Neural cell (in vitro differentiated cells): ENCODE results near the gene UBE2E3. TPM values are rescaled to one million over a fixed set of nuclear protein-coding genes. Genes with fewer than 3 reads are reported as not detected.

ENCODE experiments used
- H2AFZ ChIP-seq: fragments of 200-600, 300-800 bp; sonication (generic), shearing (Covaris generic); 2 replicates; pipeline ENCODE4 v1.6.0; 2014; ENCODE audit warnings: low read depth, mild to moderate bottlenecking, antibody characterized with exemption, low read length, moderate library complexity
- H3F3A ChIP-seq: fragments of 200-600 bp; shearing (Covaris generic); 2 replicates; pipeline ENCODE4 v1.6.1; 2016; ENCODE audit warnings: mild to moderate bottlenecking, moderate library complexity, mixed read lengths, antibody characterized with exemption, low read length; ENCODE audit not compliant: insufficient read depth, poor library complexity, severe bottlenecking
- H3K27ac ChIP-seq: fragments of 200-600, 300-800 bp; sonication (generic), shearing (Covaris generic); 2 replicates; pipeline ENCODE4 v1.5.1; 2014; ENCODE audit warnings: mild to moderate bottlenecking, low read length, moderate library complexity
- H3K27me3 ChIP-seq: fragments of 300-800, 200-600 bp; sonication (generic), shearing (Covaris generic); 2 replicates; pipeline ENCODE4 v1.6.0; 2014; ENCODE audit warnings: mild to moderate bottlenecking, low read depth, low read length, moderate library complexity; ENCODE audit not compliant: insufficient read depth
- H3K36me3 ChIP-seq: fragments of 300-800, 200-600 bp; sonication (generic), shearing (Covaris generic); 2 replicates; pipeline ENCODE4 v1.5.1; 2014; ENCODE audit warnings: mild to moderate bottlenecking, antibody characterized with exemption, low read length, moderate library complexity; ENCODE audit not compliant: insufficient read depth
- H3K4me2 ChIP-seq: fragments of 300-800, 200-600 bp; sonication (generic), shearing (Covaris generic); 2 replicates; pipeline ENCODE4 v1.6.0; 2014; ENCODE audit warnings: mild to moderate bottlenecking, low read length
- H3K4me3 ChIP-seq: fragments of 300-800, 200-600 bp; sonication (generic), shearing (Covaris generic); 2 replicates; pipeline ENCODE4 v1.5.1; 2014; ENCODE audit warnings: mild to moderate bottlenecking, low read length, moderate library complexity
- H3K79me2 ChIP-seq: fragments of 200-600 bp; shearing (Covaris generic); replicated peaks from 2 replicates; pipeline ENCODE4 v1.6.0; 2014; ENCODE audit warnings: mild to moderate bottlenecking, low read length, moderate library complexity; ENCODE audit not compliant: insufficient read depth
- H3K9ac ChIP-seq: fragments of 300-800, 200-600 bp; sonication (generic), shearing (Covaris generic); 2 replicates; pipeline ENCODE4 v1.6.1; 2016; ENCODE audit warnings: mild to moderate bottlenecking, low read length, mixed read lengths
- H3K9me2 ChIP-seq: fragments of 200-600 bp; shearing (Covaris generic); 2 replicates; pipeline ENCODE4 v1.6.1; 2016; ENCODE audit warnings: mild to moderate bottlenecking, low read length, mixed read lengths; ENCODE audit not compliant: insufficient read depth
- H3K9me3 ChIP-seq: fragments of 200-600, 300-800 bp; sonication (generic), shearing (Covaris generic); 2 replicates; pipeline ENCODE4 v1.6.1; 2016; ENCODE audit warnings: mild to moderate bottlenecking, mixed run types, low read length, moderate library complexity, mixed read lengths
- H4K20me1 ChIP-seq: fragments of 200-600 bp; shearing (Covaris generic); 2 replicates; pipeline ENCODE4 v1.6.1; 2016; ENCODE audit warnings: mild to moderate bottlenecking, mixed run types; ENCODE audit not compliant: insufficient read depth
- CTCF ChIP-seq: fragments of 450-650 bp; IDR thresholded peaks from 2 replicates; pipeline ENCODE4 v1.5.1; 2014; ENCODE audit warnings: antibody characterized with exemption, mild to moderate bottlenecking, moderate library complexity; ENCODE audit not compliant: poor library complexity, severe bottlenecking
- EP300 ChIP-seq: fragments of 450-650 bp; conservative IDR thresholded peaks from 2 replicates; pipeline ENCODE4 v1.6.1; 2014; ENCODE audit warnings: antibody characterized with exemption, mild to moderate bottlenecking, moderate library complexity; ENCODE audit not compliant: poor library complexity, severe bottlenecking
- EZH2 ChIP-seq: fragments of 200-600, 300-800 bp; shearing (Covaris generic), sonication (generic); IDR thresholded peaks from 2 replicates; pipeline ENCODE4 v1.6.1; 2014; ENCODE audit warnings: antibody characterized with exemption, low read length, borderline replicate concordance, mild to moderate bottlenecking; ENCODE audit not compliant: insufficient read depth, poor library complexity, severe bottlenecking
- MXI1 ChIP-seq: fragments of 450-650 bp; conservative IDR thresholded peaks from 2 replicates; pipeline ENCODE4 v1.6.1; 2014; ENCODE audit warnings: antibody characterized with exemption, mild to moderate bottlenecking; ENCODE audit not compliant: poor library complexity, severe bottlenecking
- POLR2AphosphoS5 ChIP-seq: IDR thresholded peaks from 2 replicates; pipeline ENCODE4 v1.6.1; 2012
- RAD21 ChIP-seq: fragments of 450-650 bp; conservative IDR thresholded peaks from 2 replicates; pipeline ENCODE4 v1.6.1; 2014; ENCODE audit warnings: antibody characterized with exemption, mild to moderate bottlenecking, moderate library complexity
- SMC3 ChIP-seq: fragments of 450-650 bp; conservative IDR thresholded peaks from 2 replicates; pipeline ENCODE4 v1.6.1; 2014; ENCODE audit warnings: antibody characterized with exemption, mild to moderate bottlenecking, moderate library complexity; ENCODE audit not compliant: poor library complexity
- TAF1 ChIP-seq: IDR thresholded peaks from 2 replicates; pipeline ENCODE4 v1.6.1; 2012; ENCODE audit warnings: low read depth
- polyA plus RNA-seq: library from polyadenylated mRNA; depleted of rRNA; stranded (reverse); fragments of >200 nt; gene quantifications from 2 replicates; pipeline ENCODE4 v1.2.3, GENCODE V29; 2014
- TF ChIP-seq, protein P1 (sequence below): IDR thresholded peaks from 2 replicates; pipeline ENCODE4 v1.6.1; 2012; ENCODE audit warnings: borderline replicate concordance

Gene UBE2E3
- polyA plus RNA-seq, 1 donor from 2014 or later, result 337 TPM

- TF ChIP-seq RAD21, result no peak
- no peak for TF ChIP-seq POLR2AphosphoS5
- TF ChIP-seq SMC3, result no peak
- TF ChIP-seq EZH2, result no peak
- TF ChIP-seq, protein P1, sequence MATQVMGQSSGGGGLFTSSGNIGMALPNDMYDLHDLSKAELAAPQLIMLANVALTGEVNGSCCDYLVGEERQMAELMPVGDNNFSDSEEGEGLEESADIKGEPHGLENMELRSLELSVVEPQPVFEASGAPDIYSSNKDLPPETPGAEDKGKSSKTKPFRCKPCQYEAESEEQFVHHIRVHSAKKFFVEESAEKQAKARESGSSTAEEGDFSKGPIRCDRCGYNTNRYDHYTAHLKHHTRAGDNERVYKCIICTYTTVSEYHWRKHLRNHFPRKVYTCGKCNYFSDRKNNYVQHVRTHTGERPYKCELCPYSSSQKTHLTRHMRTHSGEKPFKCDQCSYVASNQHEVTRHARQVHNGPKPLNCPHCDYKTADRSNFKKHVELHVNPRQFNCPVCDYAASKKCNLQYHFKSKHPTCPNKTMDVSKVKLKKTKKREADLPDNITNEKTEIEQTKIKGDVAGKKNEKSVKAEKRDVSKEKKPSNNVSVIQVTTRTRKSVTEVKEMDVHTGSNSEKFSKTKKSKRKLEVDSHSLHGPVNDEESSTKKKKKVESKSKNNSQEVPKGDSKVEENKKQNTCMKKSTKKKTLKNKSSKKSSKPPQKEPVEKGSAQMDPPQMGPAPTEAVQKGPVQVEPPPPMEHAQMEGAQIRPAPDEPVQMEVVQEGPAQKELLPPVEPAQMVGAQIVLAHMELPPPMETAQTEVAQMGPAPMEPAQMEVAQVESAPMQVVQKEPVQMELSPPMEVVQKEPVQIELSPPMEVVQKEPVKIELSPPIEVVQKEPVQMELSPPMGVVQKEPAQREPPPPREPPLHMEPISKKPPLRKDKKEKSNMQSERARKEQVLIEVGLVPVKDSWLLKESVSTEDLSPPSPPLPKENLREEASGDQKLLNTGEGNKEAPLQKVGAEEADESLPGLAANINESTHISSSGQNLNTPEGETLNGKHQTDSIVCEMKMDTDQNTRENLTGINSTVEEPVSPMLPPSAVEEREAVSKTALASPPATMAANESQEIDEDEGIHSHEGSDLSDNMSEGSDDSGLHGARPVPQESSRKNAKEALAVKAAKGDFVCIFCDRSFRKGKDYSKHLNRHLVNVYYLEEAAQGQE, result no peak
- no peak for TF ChIP-seq EP300
- no peak for TF ChIP-seq TAF1
- TF ChIP-seq MXI1, result no peak
- no peak overlapping the region for H2AFZ ChIP-seq
- H3K4me2 ChIP-seq, result no peak overlapping the region
- H3F3A ChIP-seq, result no peaks in the 10 kb centered on the region
- H3K4me3 ChIP-seq, result no peak overlapping the region
- H3K9me2 ChIP-seq, result no peaks in the 10 kb centered on the region
- H3K36me3 ChIP-seq, result no peaks in the 10 kb centered on the region
- no peaks in the 10 kb centered on the region for H4K20me1 ChIP-seq
- H3K27me3 ChIP-seq, result no peaks in the 10 kb centered on the region
- H3K9ac ChIP-seq, result no peak overlapping the region
- H3K79me2 ChIP-seq, result peaks cover 45% of the 10 kb centered on the region
- H3K27ac ChIP-seq, result no peak overlapping the region
- H3K9me3 ChIP-seq, result no peaks in the 10 kb centered on the region
Measured at GRCh38 chr2:181052523-181052891, 72.1 kb downstream of the UBE2E3 start.

DNA sequence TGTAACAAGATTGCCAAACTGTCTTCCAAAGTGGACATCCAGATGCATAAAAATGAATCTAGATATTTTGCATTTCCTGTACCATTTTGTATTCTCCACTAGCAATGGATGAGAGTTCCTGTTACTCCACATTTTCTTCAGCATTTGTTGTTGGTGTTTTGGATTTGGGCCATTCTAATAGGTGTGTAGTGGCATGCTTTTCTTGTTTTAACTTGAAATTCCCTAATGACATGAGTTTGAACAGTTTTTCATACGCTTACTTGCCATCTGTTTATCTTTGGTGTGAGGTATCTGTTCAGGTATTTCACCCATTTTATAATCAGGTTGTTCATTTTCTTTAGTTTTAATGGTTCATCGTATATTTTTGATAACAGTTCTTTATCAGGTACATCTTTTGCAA lies 73.9 kb downstream of the UBE2E3 start:
- H3K36me3 ChIP-seq, result no peaks in the 10 kb centered on the region
- H3K4me2 ChIP-seq, result no peak overlapping the region
- no peaks in the 10 kb centered on the region for H4K20me1 ChIP-seq
- H2AFZ ChIP-seq, result no peak overlapping the region
- TF ChIP-seq EP300, result no peak
- TF ChIP-seq, protein P1, result no peak
- TF ChIP-seq TAF1, result no peak
- TF ChIP-seq RAD21, result no peak
- TF ChIP-seq POLR2AphosphoS5, result no peak
- TF ChIP-seq SMC3, result no peak
- no peak for TF ChIP-seq EZH2
- TF ChIP-seq MXI1, result no peak
- TF ChIP-seq CTCF, result no peak
- H3K4me3 ChIP-seq, result no peak overlapping the region
- H3K27ac ChIP-seq, result no peak overlapping the region
- no peaks in the 10 kb centered on the region for H3K27me3 ChIP-seq
- no peaks in the 10 kb centered on the region for H3K9me2 ChIP-seq
- H3K9me3 ChIP-seq, result no peaks in the 10 kb centered on the region
- H3K9ac ChIP-seq, result no peak overlapping the region
- peaks cover 49% of the 10 kb centered on the region for H3K79me2 ChIP-seq
- H3F3A ChIP-seq, result no peaks in the 10 kb centered on the region
